ENCODE measurements around the gene MSGN1. TPM values are rescaled to one million over a fixed set of nuclear protein-coding genes. Genes with fewer than 3 reads are reported as not detected.

The MSGN1 gene
- total and polyA plus RNA-seq, 2 of the 4 experiments (the other 2 are of a cell fraction), result not detected

DNA sequence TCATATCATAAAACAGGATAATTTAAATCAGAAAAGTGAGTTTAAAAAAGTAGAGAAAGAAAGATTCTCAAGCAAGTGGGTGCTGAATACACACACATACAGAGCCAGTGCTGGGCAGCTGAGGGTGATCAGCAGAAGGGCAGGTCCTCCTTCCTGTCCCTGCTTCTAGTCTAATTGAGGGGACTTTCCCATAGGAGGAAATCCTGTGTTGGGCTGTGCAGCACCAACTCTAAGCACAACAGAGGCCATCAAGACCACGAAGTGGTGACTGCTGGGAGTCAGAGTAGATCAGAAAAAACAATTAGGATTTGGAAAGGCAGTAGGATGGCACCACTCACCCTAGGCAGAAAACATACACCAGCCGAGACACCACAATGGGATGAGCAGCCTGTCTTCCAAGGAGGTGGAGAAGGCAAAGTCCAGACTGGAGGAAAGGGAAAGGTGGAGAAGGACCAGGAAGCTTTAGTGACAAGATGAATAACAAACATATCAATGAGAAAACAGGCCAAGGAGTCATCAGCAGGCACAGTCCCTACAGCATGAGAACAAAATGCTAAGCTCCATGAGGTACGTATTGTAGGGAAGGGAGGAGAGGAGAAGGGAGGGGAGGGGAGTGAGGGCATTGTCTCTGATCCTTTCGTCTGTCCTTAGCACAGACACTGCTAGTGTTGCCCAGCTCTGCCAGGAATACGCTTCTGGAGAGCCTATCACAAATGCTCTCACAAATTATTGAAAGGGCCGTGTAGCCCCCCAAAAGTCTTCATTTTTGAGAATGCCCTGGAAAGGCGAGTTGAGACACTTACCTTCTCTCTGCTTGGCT is 16.7 kb upstream of the MSGN1 start:
- H2AK5ac ChIP-seq (ENCODE audit: low read depth, low read length), result no peak overlapping the region
- H3K4me1 ChIP-seq (ENCODE audit: control insufficient read depth, insufficient read depth, low read length), result no peaks in the 10 kb centered on the region
- no peaks in the 10 kb centered on the region for H3K9me1 ChIP-seq (ENCODE audit: insufficient read depth, low read length)
- H2BK120ac ChIP-seq (ENCODE audit: low read depth, low read length), result no peak overlapping the region
- H4K5ac ChIP-seq (ENCODE audit: low read depth, low read length), result no peak overlapping the region
- H3K56ac ChIP-seq (ENCODE audit: extremely low read depth, insufficient read depth, low read length), result no peak overlapping the region
- intact Hi-C loops (cut with micrococcal nuclease), result no loop called here
- CTCF ChIA-PET, result interaction anchor here (0.6 to 0.7 kb wide), 2 partner anchors 46 to 346 kb away, joined by 3 read pairs; no protein-coding TSS in a partner anchor
- no peak overlapping the region for H2BK5ac ChIP-seq (ENCODE audit: low read depth, low read length, poor library complexity, severe bottlenecking)
- no peak overlapping the region for H3K27ac ChIP-seq (ENCODE audit: insufficient read depth, low read length)
- no peak overlapping the region for H3K4ac ChIP-seq (ENCODE audit: low read depth, low read length)
- no TSS peak for BruUV-seq (replicated peaks)
- H3K9ac ChIP-seq (ENCODE audit: low read depth, low read length), result no peak overlapping the region
- no peak overlapping the region for H2AK9ac ChIP-seq (replicated peaks; ENCODE audit: low read depth, low read length, poor library complexity)
- H2AFZ ChIP-seq (replicated peaks; ENCODE audit: low read length, poor library complexity), result peak overlapping the region; percentile 10
- no peaks in the 10 kb centered on the region for H3K79me1 ChIP-seq (ENCODE audit: low read depth in 1 of 2, low read length in 2 of 2)
- no peaks in the 10 kb centered on the region for H3K36me3 ChIP-seq (ENCODE audit: control insufficient read depth, insufficient read depth, low read length)
- no peak overlapping the region for H3K18ac ChIP-seq (ENCODE audit: low read depth, low read length)
- in situ Hi-C loops (cut with MboI; ENCODE audit: low sequenced_read_pairs), result no loop called here
- no peaks in the 10 kb centered on the region for H3K9me3 ChIP-seq (ENCODE audit: control insufficient read depth, insufficient read depth, low read length)
- no peak overlapping the region for H4K91ac ChIP-seq (ENCODE audit: insufficient read depth, low read depth, low read length)
- H2BK20ac ChIP-seq (ENCODE audit: low read depth, low read length), result no peak overlapping the region
- H3K14ac ChIP-seq (replicated peaks; ENCODE audit: low read depth, low read length), result no peak overlapping the region
- DNase-seq, result no peak
- ATAC-seq (ENCODE audit: low read depth), result no peak
- POLR2A ChIA-PET (ENCODE audit: unreplicated experiment), result no interaction called here
- no peak overlapping the region for H3K4me3 ChIP-seq (ENCODE audit: insufficient read depth, low read depth, low read length)
- H3K4me2 ChIP-seq (ENCODE audit: low read depth, low read length), result no peak overlapping the region
- H4K20me1 ChIP-seq (ENCODE audit: insufficient read depth, low read length), result no peaks in the 10 kb centered on the region
- H4K8ac ChIP-seq (ENCODE audit: low read depth in 2 of 2, low read length in 2 of 2), result no peak overlapping the region
- no peak overlapping the region; the same call in 1 of the 2 replicates for H3K23ac ChIP-seq (ENCODE audit: low read depth, low read length)
- no peak overlapping the region for H2BK15ac ChIP-seq (ENCODE audit: low read depth, low read length)
- H3K27me3 ChIP-seq (ENCODE audit: control insufficient read depth, insufficient read depth, low read length), result peaks cover 19% of the 10 kb centered on the region
- dilution Hi-C loops (cut with HindIII; ENCODE audit: low sequenced_read_pairs, unreplicated experiment), result no loop called here
- WGBS, 2 experiments (ENCODE audit: extremely low coverage in 2 of 2, insufficient read length in 1 of 2), result 86% methylated on average over 1 of the region's 7 CpGs; no CpG with 5 or more reads in 1 of the 2 experiments
- TF ChIP-seq CEBPB (IDR thresholded peaks at IDR 0.05; ENCODE audit: low read depth, low read length) (no peak), FOS (IDR thresholded peaks at IDR 0.05; ENCODE audit: low read depth, low read length) (no peak), RAD21 (IDR thresholded peaks at IDR 0.05; ENCODE audit: low read length) (no peak), MXI1 (IDR thresholded peaks at IDR 0.05; ENCODE audit: borderline replicate concordance, low read depth, low read length) (no peak), NFE2L2 (IDR thresholded peaks at IDR 0.05; ENCODE audit: low read depth, low read length) (no peak), BHLHE40 (IDR thresholded peaks at IDR 0.05; ENCODE audit: low read depth, low read length) (no peak), SMC3 (IDR thresholded peaks at IDR 0.05; ENCODE audit: low read depth, low read length) (no peak), MAZ (IDR thresholded peaks at IDR 0.05; ENCODE audit: borderline replicate concordance, low read depth, low read length) (no peak), RCOR1 (IDR thresholded peaks at IDR 0.05; ENCODE audit: insufficient replicate concordance, low read length) (no peak), MAFK (IDR thresholded peaks at IDR 0.05; ENCODE audit: low read depth, low read length) (no peak), RFX5 (IDR thresholded peaks at IDR 0.05; ENCODE audit: low read depth, low read length) (no peak), CHD1 (IDR thresholded peaks at IDR 0.05; ENCODE audit: low read depth, low read length) (no peak)
- TF ChIP-seq, protein P1, sequence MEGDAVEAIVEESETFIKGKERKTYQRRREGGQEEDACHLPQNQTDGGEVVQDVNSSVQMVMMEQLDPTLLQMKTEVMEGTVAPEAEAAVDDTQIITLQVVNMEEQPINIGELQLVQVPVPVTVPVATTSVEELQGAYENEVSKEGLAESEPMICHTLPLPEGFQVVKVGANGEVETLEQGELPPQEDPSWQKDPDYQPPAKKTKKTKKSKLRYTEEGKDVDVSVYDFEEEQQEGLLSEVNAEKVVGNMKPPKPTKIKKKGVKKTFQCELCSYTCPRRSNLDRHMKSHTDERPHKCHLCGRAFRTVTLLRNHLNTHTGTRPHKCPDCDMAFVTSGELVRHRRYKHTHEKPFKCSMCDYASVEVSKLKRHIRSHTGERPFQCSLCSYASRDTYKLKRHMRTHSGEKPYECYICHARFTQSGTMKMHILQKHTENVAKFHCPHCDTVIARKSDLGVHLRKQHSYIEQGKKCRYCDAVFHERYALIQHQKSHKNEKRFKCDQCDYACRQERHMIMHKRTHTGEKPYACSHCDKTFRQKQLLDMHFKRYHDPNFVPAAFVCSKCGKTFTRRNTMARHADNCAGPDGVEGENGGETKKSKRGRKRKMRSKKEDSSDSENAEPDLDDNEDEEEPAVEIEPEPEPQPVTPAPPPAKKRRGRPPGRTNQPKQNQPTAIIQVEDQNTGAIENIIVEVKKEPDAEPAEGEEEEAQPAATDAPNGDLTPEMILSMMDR (conservative IDR thresholded peaks at IDR 0.05; ENCODE audit: low read depth, low read length), result no peak
- TF ChIP-seq, protein P2, sequence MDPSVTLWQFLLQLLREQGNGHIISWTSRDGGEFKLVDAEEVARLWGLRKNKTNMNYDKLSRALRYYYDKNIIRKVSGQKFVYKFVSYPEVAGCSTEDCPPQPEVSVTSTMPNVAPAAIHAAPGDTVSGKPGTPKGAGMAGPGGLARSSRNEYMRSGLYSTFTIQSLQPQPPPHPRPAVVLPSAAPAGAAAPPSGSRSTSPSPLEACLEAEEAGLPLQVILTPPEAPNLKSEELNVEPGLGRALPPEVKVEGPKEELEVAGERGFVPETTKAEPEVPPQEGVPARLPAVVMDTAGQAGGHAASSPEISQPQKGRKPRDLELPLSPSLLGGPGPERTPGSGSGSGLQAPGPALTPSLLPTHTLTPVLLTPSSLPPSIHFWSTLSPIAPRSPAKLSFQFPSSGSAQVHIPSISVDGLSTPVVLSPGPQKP (IDR thresholded peaks at IDR 0.05; ENCODE audit: borderline replicate concordance, low read depth, low read length), result no peak
- TF ChIP-seq, protein P3, sequence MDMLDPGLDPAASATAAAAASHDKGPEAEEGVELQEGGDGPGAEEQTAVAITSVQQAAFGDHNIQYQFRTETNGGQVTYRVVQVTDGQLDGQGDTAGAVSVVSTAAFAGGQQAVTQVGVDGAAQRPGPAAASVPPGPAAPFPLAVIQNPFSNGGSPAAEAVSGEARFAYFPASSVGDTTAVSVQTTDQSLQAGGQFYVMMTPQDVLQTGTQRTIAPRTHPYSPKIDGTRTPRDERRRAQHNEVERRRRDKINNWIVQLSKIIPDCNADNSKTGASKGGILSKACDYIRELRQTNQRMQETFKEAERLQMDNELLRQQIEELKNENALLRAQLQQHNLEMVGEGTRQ (IDR thresholded peaks at IDR 0.05; ENCODE audit: low read depth, low read length), result no peak
